Endodermal cell (in vitro differentiated cells): Measurements from ENCODE around the gene C1orf105. TPM values are rescaled to one million over a fixed set of nuclear protein-coding genes. Genes with fewer than 3 reads are reported as not detected.

Experiments
- DNase-seq: peaks from one replicate; pipeline ENCODE4 v3.0.0-alpha.2; 2017
- H3K27ac ChIP-seq: 2 replicates; pipeline ENCODE4 v1.5.1; 2013; ENCODE audit warnings: mild to moderate bottlenecking, low read depth, low read length, moderate library complexity
- H3K27me3 ChIP-seq: 2 replicates; pipeline ENCODE4 v1.6.1; 2013; ENCODE audit warnings: mild to moderate bottlenecking, low read length, moderate library complexity; ENCODE audit not compliant: insufficient read depth, control insufficient read depth, poor library complexity, severe bottlenecking
- H3K36me3 ChIP-seq: 2 replicates; pipeline ENCODE4 v1.7.0; 2013; ENCODE audit warnings: mild to moderate bottlenecking, low read length, moderate library complexity; ENCODE audit not compliant: control insufficient read depth, insufficient read depth
- H3K4me1 ChIP-seq: one replicate; pipeline ENCODE4 v1.7.0; 2013; ENCODE audit warnings: low read length; ENCODE audit not compliant: control insufficient read depth, insufficient read depth
- H3K4me3 ChIP-seq: 2 replicates; pipeline ENCODE4 v1.5.1; 2013; ENCODE audit warnings: mild to moderate bottlenecking, low read length, moderate library complexity
- H3K9ac ChIP-seq: 2 replicates; pipeline ENCODE4 v1.6.1; 2013; ENCODE audit warnings: mild to moderate bottlenecking, low read length, moderate library complexity; ENCODE audit not compliant: poor library complexity, severe bottlenecking; ENCODE audit errors: extremely low read depth
- H3K9me3 ChIP-seq: 2 replicates; pipeline ENCODE4 v1.6.1; 2013; ENCODE audit warnings: mild to moderate bottlenecking, low read length, moderate library complexity; ENCODE audit not compliant: control insufficient read depth
- H3K27ac Mint-ChIP-seq: 2 replicates; pipeline ENCODE4 v1.8.0; 2020; ENCODE audit warnings: mixed read lengths
- H3K27me3 Mint-ChIP-seq: 2 replicates; pipeline ENCODE4 v1.8.0; 2021; ENCODE audit warnings: mild to moderate bottlenecking, mixed read lengths; ENCODE audit not compliant: insufficient read depth
- H3K36me3 Mint-ChIP-seq: 2 replicates; pipeline ENCODE4 v1.8.0; 2020; ENCODE audit warnings: low read depth, mixed read lengths
- H3K4me1 Mint-ChIP-seq: 2 replicates; pipeline ENCODE4 v1.8.0; 2020; ENCODE audit warnings: mixed read lengths
- H3K4me3 Mint-ChIP-seq: 2 replicates; pipeline ENCODE4 v1.8.0; 2020; ENCODE audit warnings: mild to moderate bottlenecking, moderate library complexity, mixed read lengths
- H3K9me3 Mint-ChIP-seq: 2 replicates; pipeline ENCODE4 v1.8.0; 2020; ENCODE audit warnings: mild to moderate bottlenecking, mixed read lengths
- CTCF ChIP-seq: fragments of 200-600 bp; sonication (generic); conservative IDR thresholded peaks from 2 replicates; pipeline ENCODE4 v1.5.0; 2021; ENCODE audit warnings: antibody characterized with exemption, mild to moderate bottlenecking
- WGBS, 2 experiments: methylation state at CpG; one replicate each; pipeline versions ENCODE4 v1.1.5 to v1.1.7; 2013; ENCODE audit warnings: missing lambda C conversion rate in 2 of 2, mixed read lengths in 1 of 2; ENCODE audit not compliant: insufficient coverage in 1 of 2, insufficient read length in 1 of 2; 5-methylcytosine and 5-hydroxymethylcytosine counted together
- total RNA-seq, 2 donors: library from RNA; stranded (reverse); fragmentation: NEBNext Ultra II Directional in 1 of 2; extraction: Animal tissue kit (Norgen Biotek cat#: 25700) in 1 of 2; gene quantifications; 2 replicates in 1 of 2; 3 replicates in 1 of 2; pipeline ENCODE4 v1.2.1, GENCODE V29; 2021

C1orf105 gene
- total RNA-seq, 2 donors from 2014 or later = not detected

- Histone ChIP-seq H3K36me3 (peaks cover 13% of the 10 kb centered on the region), H3K4me1 (peaks cover 3% of the 10 kb centered on the region), H3K4me3 (peak overlapping the region; percentile 87), H3K27ac (no peak overlapping the region), H3K9me3 (no peaks in the 10 kb centered on the region), H3K9ac (no peak overlapping the region), H3K27me3 (no peaks in the 10 kb centered on the region)
- Mint-ChIP-seq H3K27ac (no peak overlapping the region), H3K4me1 (no peaks in the 10 kb centered on the region), H3K4me3 (no peak overlapping the region), H3K36me3 (peaks cover 14% of the 10 kb centered on the region), H3K27me3 (no peaks in the 10 kb centered on the region), H3K9me3 (no peaks in the 10 kb centered on the region)
- no peak for DNase-seq
- WGBS, 2 experiments = 93 to 96% methylated on average over 6 of the region's 6 CpGs
- TF ChIP-seq CTCF = no peak
These were observed 21.9 kb downstream of the C1orf105 start for GRCh38 chr1:172442404-172442803.

DNA sequence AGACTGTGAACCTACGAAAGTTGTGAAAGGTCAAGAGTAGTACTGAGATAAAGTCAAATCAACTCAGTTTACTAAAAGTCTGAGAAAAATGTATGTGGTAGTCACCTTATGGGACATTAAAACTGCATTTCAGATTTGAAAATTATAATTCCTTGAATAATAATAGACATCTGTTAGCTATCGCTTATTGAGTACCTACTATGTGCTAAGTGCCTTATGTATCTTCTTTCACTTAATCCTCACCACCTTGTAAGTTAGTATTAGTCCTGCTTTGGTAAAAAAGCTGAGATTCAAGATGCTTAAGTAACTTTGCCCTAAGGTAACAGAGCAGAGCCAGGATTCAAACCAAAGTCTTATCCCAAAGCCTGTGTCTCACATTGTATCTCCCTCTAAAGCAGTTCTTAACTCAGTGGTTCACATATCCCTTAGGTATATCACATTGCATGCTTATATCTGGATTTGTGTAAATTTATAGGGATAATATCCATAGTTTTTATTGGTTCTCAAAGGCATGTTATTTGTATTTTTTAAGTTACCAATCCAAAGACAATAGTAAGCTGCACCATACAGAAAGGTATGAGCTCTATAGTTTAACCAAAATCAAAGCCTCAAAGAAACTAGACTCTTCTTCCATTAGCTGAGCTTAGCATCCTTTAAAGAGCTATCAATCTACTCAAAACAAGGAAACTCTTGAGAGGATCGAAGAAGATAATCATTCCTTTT lies 22.5 kb downstream of the C1orf105 start:
- WGBS, 2 experiments = 83 to 91% methylated on average over 2 to 3 of the region's 3 CpGs
- H3K9me3 ChIP-seq = no peaks in the 10 kb centered on the region

DNA sequence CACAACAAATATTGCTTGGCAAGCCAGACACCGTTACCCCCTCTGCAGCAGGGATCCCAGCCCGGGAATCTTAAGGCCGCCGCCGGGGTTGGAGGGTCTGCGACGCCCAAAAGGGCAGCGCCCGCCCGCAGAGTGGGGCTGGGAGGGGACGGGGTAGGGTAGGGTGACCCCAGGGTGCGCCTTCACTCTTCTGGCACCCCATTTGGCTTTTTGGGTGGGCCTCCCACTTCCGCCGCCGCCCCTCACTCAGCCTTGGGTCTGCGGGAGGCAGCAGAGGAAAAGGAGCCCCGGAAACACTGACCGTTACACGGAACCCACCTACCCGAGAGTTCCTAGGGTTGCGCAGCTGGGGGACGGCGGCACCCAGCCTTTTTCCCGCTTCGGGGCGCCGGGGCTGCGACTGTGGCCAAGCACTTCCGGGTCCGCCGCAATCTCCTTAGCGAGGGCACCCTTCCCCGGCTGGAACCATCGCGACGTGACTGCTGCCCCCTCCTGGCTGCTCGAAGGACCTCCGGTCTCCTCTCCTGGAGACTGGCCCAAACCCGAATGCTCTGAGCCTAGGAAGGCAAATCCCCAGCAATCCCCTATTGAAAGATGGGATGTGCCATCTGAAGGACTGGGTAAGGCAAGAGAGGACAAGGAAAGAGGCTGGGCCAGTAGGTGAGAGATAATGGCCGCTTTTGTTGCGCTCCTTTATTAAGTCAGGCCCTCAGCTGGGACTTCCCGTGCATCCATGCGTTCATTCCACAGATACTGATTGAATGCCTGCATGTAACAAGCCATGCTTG lies 23.4 kb downstream of the C1orf105 start, which contains the start of gene PIGC:
Gene PIGC (minus strand): TSS at position 404 of the 788 bp plus-strand sequence. CDS start 1,447 bp downstream, outside the sequence.
- Histone ChIP-seq H3K9ac (peak within 1 kb of the TSS; percentile 81), H3K27ac (no peak within 1 kb of the TSS), H3K4me3 (peak within 1 kb of the TSS; percentile 87), H3K36me3 (peaks cover 13% of the 10 kb centered on the region), H3K4me1 (peaks cover 3% of the 10 kb centered on the region), H3K9me3 (no peaks in the 10 kb centered on the region), H3K27me3 (no peaks in the 10 kb centered on the region)
- Mint-ChIP-seq H3K27ac (peak within 1 kb of the TSS; percentile 88), H3K4me1 (no peaks in the 10 kb centered on the region), H3K9me3 (no peaks in the 10 kb centered on the region), H3K27me3 (no peaks in the 10 kb centered on the region), H3K36me3 (peaks cover 14% of the 10 kb centered on the region), H3K4me3 (peak within 1 kb of the TSS; percentile 79)
- DNase-seq = peak; percentile 95
- WGBS, 2 experiments = 6 to 17% methylated on average over 20 to 43 of the region's 43 CpGs
- TF ChIP-seq CTCF = peak; percentile 93

More for the DNA sequence above, 22.5 kb downstream of the C1orf105 start:
- no peak for TF ChIP-seq CTCF
- no peak for DNase-seq
- peak overlapping the region; percentile 87 for H3K4me3 ChIP-seq
- H3K4me1 Mint-ChIP-seq = no peaks in the 10 kb centered on the region
- no peaks in the 10 kb centered on the region for H3K9me3 Mint-ChIP-seq
- H3K27ac ChIP-seq = no peak overlapping the region
- peak overlapping the region; percentile 81 for H3K9ac ChIP-seq
- H3K36me3 Mint-ChIP-seq = peaks cover 14% of the 10 kb centered on the region
- peaks cover 3% of the 10 kb centered on the region for H3K4me1 ChIP-seq
- peaks cover 13% of the 10 kb centered on the region for H3K36me3 ChIP-seq
- peak overlapping the region; percentile 79 for H3K4me3 Mint-ChIP-seq
- peak overlapping the region; percentile 84 for H3K27ac Mint-ChIP-seq
- no peaks in the 10 kb centered on the region for H3K27me3 Mint-ChIP-seq
- H3K27me3 ChIP-seq = no peaks in the 10 kb centered on the region
